Measurements from ENCODE around the gene PLA2G4F.

PLA2G4F gene

GRCh38 chr15:42130246-42130986 is 26.0 kb downstream of the PLA2G4F start:
- no peak for DNase-seq

GRCh38 chr15:42129364-42129763 is 27.1 kb downstream of the PLA2G4F start:
- no peak for DNase-seq

- no peak for DNase-seq
Measured at GRCh38 chr15:42128476-42128875, 28.0 kb downstream of the PLA2G4F start.

GRCh38 chr15:42123546-42123945 is 32.9 kb downstream of the PLA2G4F start:
- DNase-seq, result no peak

GRCh38 chr15:42121682-42122081 is 34.8 kb downstream of the PLA2G4F start:
- DNase-seq, result no peak

- peak; percentile 37 to 51 for DNase-seq
Measured at GRCh38 chr15:42121021-42121420, 35.4 kb downstream of the PLA2G4F start.

GRCh38 chr15:42120285-42120684 is 36.2 kb downstream of the PLA2G4F start:
- DNase-seq, result peak in 1 of 2 donors; percentile 11

GRCh38 chr15:42119446-42119760 is 37.0 kb downstream of the PLA2G4F start:
- DNase-seq, result no peak

GRCh38 chr15:42118650-42119445 is 37.6 kb downstream of the PLA2G4F start:
- DNase-seq, result peak in 1 of 2 donors; percentile 16

GRCh38 chr15:42111924-42112323 is 44.5 kb downstream of the PLA2G4F start:
- peak; percentile 60 to 75 for DNase-seq

- no peak for DNase-seq
Measured at GRCh38 chr15:42110367-42110766, 46.1 kb downstream of the PLA2G4F start.

- peak; percentile 53 to 67 for DNase-seq
Measured at GRCh38 chr15:42108806-42109205, 47.6 kb downstream of the PLA2G4F start.

GRCh38 chr15:42108189-42108588 is 48.2 kb downstream of the PLA2G4F start:
- no peak for DNase-seq

GRCh38 chr15:42107473-42107872 is 49.0 kb downstream of the PLA2G4F start:
- DNase-seq, result no peak

GRCh38 chr15:42106288-42106687 is 50.1 kb downstream of the PLA2G4F start:
- DNase-seq, result peak; percentile 57 to 58

GRCh38 chr15:42104095-42104891 is 52.1 kb downstream of the PLA2G4F start:
- DNase-seq, result no peak

GRCh38 chr15:42102646-42103235 is 53.7 kb downstream of the PLA2G4F start:
- DNase-seq, result peak; percentile 15 to 44

- no peak for DNase-seq
Measured at GRCh38 chr15:42101861-42102260, 54.6 kb downstream of the PLA2G4F start.

- peak; percentile 59 to 63 for DNase-seq
Measured at GRCh38 chr15:42100021-42100800, 56.2 kb downstream of the PLA2G4F start.

- no peak for DNase-seq
Measured at GRCh38 chr15:42097018-42097417, 59.4 kb downstream of the PLA2G4F start.

- DNase-seq, result no peak
Measured at GRCh38 chr15:42094512-42094963, 61.9 kb downstream of the PLA2G4F start, which contains the start of gene PLA2G4D. Gene PLA2G4D (minus strand): TSS chr15:42094562. CDS start chr15:42094459, 103 bp downstream.

GRCh38 chr15:42093966-42094365 is 62.5 kb downstream of the PLA2G4F start:
- DNase-seq, result no peak
